HG03354 (cell line): ENCODE results near the gene CST9.

Experiments used
- ATAC-seq: cut with Tn5 transposase; IDR thresholded peaks from one replicate; pipeline ENCODE4 v1.9.1; 2021; ENCODE audit warnings: mild to moderate bottlenecking; ENCODE audit not compliant: unreplicated experiment, poor library complexity, severe bottlenecking

The CST9 gene

GRCh38 chr20:23605867-23606651 lies at the start of gene CST9:
CST9 (minus strand) TSS chr20:23605917; CDS start chr20:23605864, 53 bp downstream.
- ATAC-seq = no peak

GRCh38 chr20:23654717-23655116 lies 49.0 kb upstream of the CST9 start:
- ATAC-seq = no peak

- no peak for ATAC-seq
These were observed 48.3 kb upstream of the CST9 start for GRCh38 chr20:23654000-23654399.

- no peak for ATAC-seq
These were observed 47.8 kb upstream of the CST9 start for GRCh38 chr20:23653400-23653938.

- no peak for ATAC-seq
These were observed 47.2 kb upstream of the CST9 start for GRCh38 chr20:23652926-23653325.

GRCh38 chr20:23652371-23652770 lies 46.7 kb upstream of the CST9 start:
- no peak for ATAC-seq

- ATAC-seq = no peak
These were observed 45.4 kb upstream of the CST9 start for GRCh38 chr20:23651117-23651516.

- ATAC-seq = no peak
These were observed 44.2 kb upstream of the CST9 start for GRCh38 chr20:23649830-23650417.

- no peak for ATAC-seq
These were observed 43.5 kb upstream of the CST9 start for GRCh38 chr20:23649242-23649641.

- no peak for ATAC-seq
These were observed 41.6 kb upstream of the CST9 start for GRCh38 chr20:23647346-23647745.

GRCh38 chr20:23646106-23646873 lies 40.6 kb upstream of the CST9 start:
- ATAC-seq = no peak

- ATAC-seq = no peak
These were observed 39.9 kb upstream of the CST9 start for GRCh38 chr20:23645575-23645974.

GRCh38 chr20:23644164-23644563 lies 38.4 kb upstream of the CST9 start:
- ATAC-seq = no peak

GRCh38 chr20:23643659-23644058 lies 37.9 kb upstream of the CST9 start:
- ATAC-seq = no peak

GRCh38 chr20:23641936-23642751 lies 36.4 kb upstream of the CST9 start:
- no peak for ATAC-seq

- no peak for ATAC-seq
These were observed 35.3 kb upstream of the CST9 start for GRCh38 chr20:23640671-23641667.

GRCh38 chr20:23640018-23640601 lies 34.4 kb upstream of the CST9 start:
- no peak for ATAC-seq

- no peak for ATAC-seq
These were observed 33.8 kb upstream of the CST9 start for GRCh38 chr20:23639490-23639958.
